ENCODE data around the gene FOXO6.
A peak's percentile ranks its signal among the peaks of the same experiment; 100 is the strongest.

The FOXO6 gene

GRCh38 chr1:41391834-41392527 is 30.7 kb downstream of the FOXO6 start:
- Histone ChIP-seq H3K36me3 (ENCODE audit: insufficient read depth, low read length) (no peaks in the 10 kb centered on the region), H3K27ac (ENCODE audit: low read depth, low read length) (no peak overlapping the region), H3K9me3 (ENCODE audit: low read length) (no peaks in the 10 kb centered on the region), H3K4me1 (ENCODE audit: insufficient read depth, low read length) (peaks cover 39% of the 10 kb centered on the region), H3K27me3 (ENCODE audit: control insufficient read depth in 1 of 2, insufficient read depth in 2 of 2, low read length in 2 of 2) (no peaks in the 10 kb centered on the region), H3K4me3 (ENCODE audit: low read depth in 1 of 2, low read length in 2 of 2) (no peak overlapping the region), H3K9ac (ENCODE audit: low read length) (no peak overlapping the region)

- Histone ChIP-seq H3K36me3 (ENCODE audit: insufficient read depth, low read length) (no peaks in the 10 kb centered on the region), H3K4me3 (ENCODE audit: low read depth in 1 of 2, low read length in 2 of 2) (no peak overlapping the region), H3K4me1 (ENCODE audit: insufficient read depth, low read length) (peaks cover 34% of the 10 kb centered on the region), H3K9me3 (ENCODE audit: low read length) (no peaks in the 10 kb centered on the region), H3K27ac (ENCODE audit: low read depth, low read length) (no peak overlapping the region), H3K27me3 (ENCODE audit: control insufficient read depth in 1 of 2, insufficient read depth in 2 of 2, low read length in 2 of 2) (no peaks in the 10 kb centered on the region), H3K9ac (ENCODE audit: low read length) (no peak overlapping the region)
Measured at GRCh38 chr1:41392528-41392924, 31.3 kb downstream of the FOXO6 start.

GRCh38 chr1:41393716-41394368 is 32.6 kb downstream of the FOXO6 start:
- no peak overlapping the region for H3K9ac ChIP-seq (ENCODE audit: low read length)
- no peak overlapping the region for H3K27ac ChIP-seq (ENCODE audit: low read depth, low read length)
- no peaks in the 10 kb centered on the region for H3K27me3 ChIP-seq (ENCODE audit: control insufficient read depth in 1 of 2, insufficient read depth in 2 of 2, low read length in 2 of 2)
- no peaks in the 10 kb centered on the region for H3K36me3 ChIP-seq (ENCODE audit: insufficient read depth, low read length)
- no peaks in the 10 kb centered on the region for H3K9me3 ChIP-seq (ENCODE audit: low read length)
- no peak overlapping the region for H3K4me3 ChIP-seq (ENCODE audit: low read depth in 1 of 2, low read length in 2 of 2)
- H3K4me1 ChIP-seq (ENCODE audit: insufficient read depth, low read length), result peaks cover 28% of the 10 kb centered on the region

- Histone ChIP-seq H3K27me3 (ENCODE audit: control insufficient read depth in 1 of 2, insufficient read depth in 2 of 2, low read length in 2 of 2) (no peaks in the 10 kb centered on the region), H3K4me3 (ENCODE audit: low read depth in 1 of 2, low read length in 2 of 2) (no peak overlapping the region)
Measured at GRCh38 chr1:41394369-41394744, 33.1 kb downstream of the FOXO6 start.

GRCh38 chr1:41394959-41395956 is 34.0 kb downstream of the FOXO6 start:
- Histone ChIP-seq H3K9me3 (ENCODE audit: low read length) (no peaks in the 10 kb centered on the region), H3K9ac (ENCODE audit: low read length) (no peak overlapping the region), H3K27me3 (ENCODE audit: control insufficient read depth in 1 of 2, insufficient read depth in 2 of 2, low read length in 2 of 2) (no peaks in the 10 kb centered on the region), H3K4me3 (ENCODE audit: low read depth in 1 of 2, low read length in 2 of 2) (no peak overlapping the region), H3K4me1 (ENCODE audit: insufficient read depth, low read length) (peaks cover 25% of the 10 kb centered on the region), H3K36me3 (ENCODE audit: insufficient read depth, low read length) (no peaks in the 10 kb centered on the region), H3K27ac (ENCODE audit: low read depth, low read length) (no peak overlapping the region)

More at GRCh38 chr1:41394369-41394744, 33.1 kb downstream of the FOXO6 start:
- Histone ChIP-seq H3K4me1 (ENCODE audit: insufficient read depth, low read length) (peaks cover 30% of the 10 kb centered on the region), H3K36me3 (ENCODE audit: insufficient read depth, low read length) (no peaks in the 10 kb centered on the region), H3K9ac (ENCODE audit: low read length) (no peak overlapping the region), H3K9me3 (ENCODE audit: low read length) (no peaks in the 10 kb centered on the region), H3K27ac (ENCODE audit: low read depth, low read length) (no peak overlapping the region)

GRCh38 chr1:41396084-41396483 is 34.9 kb downstream of the FOXO6 start:
- H3K27ac ChIP-seq (ENCODE audit: low read depth, low read length), result no peak overlapping the region
- H3K4me3 ChIP-seq (ENCODE audit: low read depth in 1 of 2, low read length in 2 of 2), result no peak overlapping the region
- no peaks in the 10 kb centered on the region for H3K36me3 ChIP-seq (ENCODE audit: insufficient read depth, low read length)
- H3K9me3 ChIP-seq (ENCODE audit: low read length), result no peaks in the 10 kb centered on the region
- H3K4me1 ChIP-seq (ENCODE audit: insufficient read depth, low read length), result peaks cover 20% of the 10 kb centered on the region
- no peak overlapping the region for H3K9ac ChIP-seq (ENCODE audit: low read length)
- no peaks in the 10 kb centered on the region for H3K27me3 ChIP-seq (ENCODE audit: control insufficient read depth in 1 of 2, insufficient read depth in 2 of 2, low read length in 2 of 2)

- Histone ChIP-seq H3K27ac (ENCODE audit: low read depth, low read length) (no peak overlapping the region), H3K4me1 (ENCODE audit: insufficient read depth, low read length) (peaks cover 18% of the 10 kb centered on the region), H3K9me3 (ENCODE audit: low read length) (no peaks in the 10 kb centered on the region), H3K27me3 (ENCODE audit: control insufficient read depth in 1 of 2, insufficient read depth in 2 of 2, low read length in 2 of 2) (no peaks in the 10 kb centered on the region), H3K36me3 (ENCODE audit: insufficient read depth, low read length) (no peaks in the 10 kb centered on the region), H3K9ac (ENCODE audit: low read length) (no peak overlapping the region), H3K4me3 (ENCODE audit: low read depth in 1 of 2, low read length in 2 of 2) (no peak overlapping the region)
Measured at GRCh38 chr1:41397020-41397419, 35.8 kb downstream of the FOXO6 start.

GRCh38 chr1:41397753-41398330 is 36.6 kb downstream of the FOXO6 start:
- Histone ChIP-seq H3K27me3 (ENCODE audit: control insufficient read depth in 1 of 2, insufficient read depth in 2 of 2, low read length in 2 of 2) (no peaks in the 10 kb centered on the region), H3K4me1 (ENCODE audit: insufficient read depth, low read length) (peaks cover 15% of the 10 kb centered on the region), H3K4me3 (ENCODE audit: low read depth in 1 of 2, low read length in 2 of 2) (no peak overlapping the region), H3K9me3 (ENCODE audit: low read length) (no peaks in the 10 kb centered on the region), H3K36me3 (ENCODE audit: insufficient read depth, low read length) (no peaks in the 10 kb centered on the region), H3K9ac (ENCODE audit: low read length) (no peak overlapping the region), H3K27ac (ENCODE audit: low read depth, low read length) (no peak overlapping the region)

- peak overlapping the region; percentile 56 for H3K27ac ChIP-seq (ENCODE audit: low read depth, low read length)
- peaks cover 15% of the 10 kb centered on the region for H3K4me1 ChIP-seq (ENCODE audit: insufficient read depth, low read length)
- H3K36me3 ChIP-seq (ENCODE audit: insufficient read depth, low read length), result no peaks in the 10 kb centered on the region
- no peak overlapping the region for H3K9ac ChIP-seq (ENCODE audit: low read length)
- no peaks in the 10 kb centered on the region for H3K27me3 ChIP-seq (ENCODE audit: control insufficient read depth in 1 of 2, insufficient read depth in 2 of 2, low read length in 2 of 2)
- no peak overlapping the region for H3K4me3 ChIP-seq (ENCODE audit: low read depth in 1 of 2, low read length in 2 of 2)
- no peaks in the 10 kb centered on the region for H3K9me3 ChIP-seq (ENCODE audit: low read length)
Measured at GRCh38 chr1:41399145-41399795, 38.0 kb downstream of the FOXO6 start.

GRCh38 chr1:41400225-41400624 is 39.0 kb downstream of the FOXO6 start:
- peaks cover 18% of the 10 kb centered on the region for H3K4me1 ChIP-seq (ENCODE audit: insufficient read depth, low read length)

More at GRCh38 chr1:41400225-41400624, 39.0 kb downstream of the FOXO6 start:
- H3K9me3 ChIP-seq (ENCODE audit: low read length), result no peaks in the 10 kb centered on the region
- no peak overlapping the region for H3K4me3 ChIP-seq (ENCODE audit: low read depth in 1 of 2, low read length in 2 of 2)
- H3K36me3 ChIP-seq (ENCODE audit: insufficient read depth, low read length), result no peaks in the 10 kb centered on the region
- no peak overlapping the region for H3K9ac ChIP-seq (ENCODE audit: low read length)
- no peaks in the 10 kb centered on the region for H3K27me3 ChIP-seq (ENCODE audit: control insufficient read depth in 1 of 2, insufficient read depth in 2 of 2, low read length in 2 of 2)
- H3K27ac ChIP-seq (ENCODE audit: low read depth, low read length), result no peak overlapping the region

Data from muscle layer of colon (tissue), 2 donors.